Measurements from ENCODE around the gene PPIA. TPM values are rescaled to one million over a fixed set of nuclear protein-coding genes. Genes with fewer than 3 reads are reported as not detected.
"Not testable (repeated sequence)": the region's sequence is repeated elsewhere in the genome, so short reads cannot be mapped to it uniquely, and the experiment has no call there.

PPIA gene
- total RNA-seq, 1 experiment from 2014 or later: 2,238 TPM

- POLR2A ChIA-PET: no interaction called here
- BruUV-seq (replicated peaks): no TSS peak
- CTCF ChIA-PET: interaction anchor here (0.6 kb wide), 1 partner anchor 35 kb away, joined by 3 read pairs; no protein-coding TSS in a partner anchor
- Mint-ChIP-seq H3K36me3 (ENCODE audit: insufficient read depth, unreplicated experiment) (peaks cover 5% of the 10 kb centered on the region), H3K4me1 (ENCODE audit: insufficient read depth, unreplicated experiment) (no peaks in the 10 kb centered on the region), H3K4me3 (ENCODE audit: unreplicated experiment) (no peak overlapping the region), H3K27me3 (ENCODE audit: insufficient read depth, unreplicated experiment) (no peaks in the 10 kb centered on the region), H3K9me3 (ENCODE audit: unreplicated experiment) (peaks cover 8% of the 10 kb centered on the region), H3K27ac (ENCODE audit: low read depth, unreplicated experiment) (no peak overlapping the region)
- DNase-seq (ENCODE audit: unreplicated experiment): no peak
- TF ChIP-seq CTCF (IDR thresholded peaks at IDR 0.05; ENCODE audit: unreplicated experiment): no peak
- intact Hi-C loops (cut with micrococcal nuclease): no loop called here
Measured at GRCh38 chr7:44784364-44784763, 12.1 kb upstream of the PPIA start.

GRCh38 chr7:44785218-44785617 is 11.3 kb upstream of the PPIA start:
- CTCF ChIA-PET: interaction anchor here (0.6 kb wide), 1 partner anchor 11 kb away, joined by 4 read pairs; no protein-coding TSS in a partner anchor
- intact Hi-C loops (cut with micrococcal nuclease); POLR2A ChIA-PET; H3K4me3 Mint-ChIP-seq (ENCODE audit: unreplicated experiment); H3K36me3 Mint-ChIP-seq (ENCODE audit: insufficient read depth, unreplicated experiment); DNase-seq (ENCODE audit: unreplicated experiment); H3K27ac Mint-ChIP-seq (ENCODE audit: low read depth, unreplicated experiment); H3K9me3 Mint-ChIP-seq (ENCODE audit: unreplicated experiment); BruUV-seq (replicated peaks); H3K27me3 Mint-ChIP-seq (ENCODE audit: insufficient read depth, unreplicated experiment); H3K4me1 Mint-ChIP-seq (ENCODE audit: insufficient read depth, unreplicated experiment): not testable (repeated sequence)

GRCh38 chr7:44787041-44787440 is 9.4 kb upstream of the PPIA start:
- no TSS peak for BruUV-seq (replicated peaks)
- H3K27ac Mint-ChIP-seq (ENCODE audit: low read depth, unreplicated experiment): no peak overlapping the region
- H3K4me1 Mint-ChIP-seq (ENCODE audit: insufficient read depth, unreplicated experiment): no peaks in the 10 kb centered on the region
- DNase-seq (ENCODE audit: unreplicated experiment): no peak
- H3K9me3 Mint-ChIP-seq (ENCODE audit: unreplicated experiment): peaks cover 8% of the 10 kb centered on the region
- TF ChIP-seq CTCF (IDR thresholded peaks at IDR 0.05; ENCODE audit: unreplicated experiment): no peak
- intact Hi-C loops (cut with micrococcal nuclease): no loop called here
- no peak overlapping the region for H3K4me3 Mint-ChIP-seq (ENCODE audit: unreplicated experiment)
- H3K36me3 Mint-ChIP-seq (ENCODE audit: insufficient read depth, unreplicated experiment): peaks cover 12% of the 10 kb centered on the region
- POLR2A ChIA-PET: interaction anchor here (0.7 kb wide), 1 partner anchor 181 kb away, joined by 3 read pairs; no protein-coding TSS in a partner anchor
- CTCF ChIA-PET: no interaction called here
- H3K27me3 Mint-ChIP-seq (ENCODE audit: insufficient read depth, unreplicated experiment): no peaks in the 10 kb centered on the region

GRCh38 chr7:44787762-44788161 is 8.7 kb upstream of the PPIA start:
- POLR2A ChIA-PET: interaction anchor here (0.7 kb wide), 1 partner anchor 182 kb away, joined by 3 read pairs; no protein-coding TSS in a partner anchor
- H3K27ac Mint-ChIP-seq (ENCODE audit: low read depth, unreplicated experiment): no peak overlapping the region
- H3K9me3 Mint-ChIP-seq (ENCODE audit: unreplicated experiment): peaks cover 8% of the 10 kb centered on the region
- no peaks in the 10 kb centered on the region for H3K27me3 Mint-ChIP-seq (ENCODE audit: insufficient read depth, unreplicated experiment)
- intact Hi-C loops (cut with micrococcal nuclease): no loop called here
- CTCF ChIA-PET: interaction anchor here (0.6 kb wide), 1 partner anchor 49 kb away, joined by 3 read pairs; no protein-coding TSS in a partner anchor
- H3K36me3 Mint-ChIP-seq (ENCODE audit: insufficient read depth, unreplicated experiment): peaks cover 12% of the 10 kb centered on the region
- no TSS peak for BruUV-seq (replicated peaks)
- DNase-seq (ENCODE audit: unreplicated experiment): no peak
- no peak for TF ChIP-seq CTCF (IDR thresholded peaks at IDR 0.05; ENCODE audit: unreplicated experiment)
- no peaks in the 10 kb centered on the region for H3K4me1 Mint-ChIP-seq (ENCODE audit: insufficient read depth, unreplicated experiment)
- H3K4me3 Mint-ChIP-seq (ENCODE audit: unreplicated experiment): no peak overlapping the region

GRCh38 chr7:44789990-44790389 is 6.5 kb upstream of the PPIA start:
- Mint-ChIP-seq H3K4me3 (ENCODE audit: unreplicated experiment) (no peak overlapping the region), H3K4me1 (ENCODE audit: insufficient read depth, unreplicated experiment) (no peaks in the 10 kb centered on the region)
- TF ChIP-seq CTCF (IDR thresholded peaks at IDR 0.05; ENCODE audit: unreplicated experiment): no peak

More at GRCh38 chr7:44789990-44790389, 6.5 kb upstream of the PPIA start:
- H3K36me3 Mint-ChIP-seq (ENCODE audit: insufficient read depth, unreplicated experiment): peaks cover 8% of the 10 kb centered on the region
- intact Hi-C loops (cut with micrococcal nuclease): loop anchor here (10.0 kb wide), 2 partner anchors 45 to 95 kb away; partner anchors contain the start of gene ZMIZ2
- ChIA-PET POLR2A (interaction anchor here (0.7 to 1.0 kb wide), 2 partner anchors 19 to 150 kb away, joined by 3 read pairs; no protein-coding TSS in a partner anchor), CTCF (no interaction called here)
- no peak for DNase-seq (ENCODE audit: unreplicated experiment)
- no peaks in the 10 kb centered on the region for H3K9me3 Mint-ChIP-seq (ENCODE audit: unreplicated experiment)
- BruUV-seq (replicated peaks): no TSS peak
- no peak overlapping the region for H3K27ac Mint-ChIP-seq (ENCODE audit: low read depth, unreplicated experiment)
- no peaks in the 10 kb centered on the region for H3K27me3 Mint-ChIP-seq (ENCODE audit: insufficient read depth, unreplicated experiment)
